HG02759 (cell line): Measurements from ENCODE around the gene CD82.
"Not testable (repeated sequence)": the region's sequence is repeated elsewhere in the genome, so short reads cannot be mapped to it uniquely, and the experiment has no call there.

Source experiments
- ATAC-seq: cut with Tn5 transposase; IDR thresholded peaks from one replicate; pipeline ENCODE4 v1.9.1; 2021; ENCODE audit warnings: mild to moderate bottlenecking, moderate library complexity; ENCODE audit not compliant: unreplicated experiment

CD82 gene

GRCh38 chr11:44658506-44658850 is 93.0 kb downstream of the CD82 start:
- no peak for ATAC-seq

DNA sequence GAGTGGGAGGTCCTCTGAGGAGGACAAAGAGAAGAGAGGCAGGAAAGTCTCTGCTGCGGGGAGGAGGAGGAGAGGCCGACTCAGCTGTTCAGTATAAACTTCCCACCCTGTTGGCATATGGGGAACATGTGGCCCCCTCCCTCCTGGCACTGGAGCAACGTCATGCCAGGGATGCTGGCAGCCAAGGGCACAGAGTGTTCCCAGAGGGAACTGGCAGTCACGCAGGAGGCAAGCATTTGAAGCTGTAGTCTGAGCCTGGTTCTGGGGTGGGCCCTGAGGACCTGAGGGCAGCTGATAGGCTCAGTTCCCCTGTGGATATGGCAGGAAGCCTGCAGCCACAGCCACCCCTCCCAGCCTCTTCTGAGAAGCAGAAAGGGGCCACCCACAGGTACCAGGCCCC is 94.2 kb downstream of the CD82 start:
- ATAC-seq, result no peak

GRCh38 chr11:44660535-44660934 is 95.1 kb downstream of the CD82 start:
- not testable (repeated sequence) for ATAC-seq

DNA sequence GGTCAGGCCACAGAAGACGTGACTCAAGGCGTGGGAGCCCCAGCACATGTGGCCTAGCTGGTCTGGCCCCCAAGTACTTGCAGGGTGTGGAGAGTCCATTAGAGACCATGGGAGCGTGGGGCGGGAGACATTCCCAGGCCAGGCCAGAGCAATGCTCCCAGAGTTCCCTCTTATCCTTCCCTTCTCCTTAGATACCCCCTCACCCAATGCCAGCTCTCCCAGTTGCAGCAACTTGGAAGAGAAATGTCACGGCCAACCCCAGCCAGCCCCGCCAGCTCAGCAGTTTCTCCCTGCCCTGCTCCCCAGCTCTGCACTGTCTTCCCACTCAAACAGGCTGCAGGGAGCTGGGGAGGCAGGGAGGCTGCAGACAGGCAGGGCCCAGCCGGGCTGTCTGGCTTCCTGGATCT is 95.9 kb downstream of the CD82 start:
- ATAC-seq, result no peak
